ENCODE measurements around the gene TUBGCP2.
"Not testable (repeated sequence)": the region's sequence is repeated elsewhere in the genome, so short reads cannot be mapped to it uniquely, and the experiment has no call there.

Gene TUBGCP2

DNA sequence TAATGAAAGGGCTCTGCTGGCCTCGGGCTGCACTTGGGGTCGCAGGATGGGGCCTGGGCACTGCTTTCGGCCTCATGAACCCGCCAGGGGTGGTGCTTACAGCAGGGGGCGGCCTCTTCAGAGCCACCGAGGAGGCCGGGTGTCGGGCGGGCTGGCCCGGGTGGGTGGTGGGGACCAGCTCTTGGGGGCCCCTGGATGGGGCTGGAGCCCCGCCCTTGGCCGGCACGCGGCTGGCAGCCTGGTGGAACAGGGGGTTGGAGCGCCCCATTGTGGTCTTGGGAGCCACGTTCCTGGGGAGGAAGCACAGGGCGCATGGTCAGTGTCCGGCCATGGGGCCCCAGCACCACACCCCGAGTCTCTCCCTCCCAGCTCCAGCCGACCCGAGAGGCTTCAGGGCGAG lies 40.8 kb downstream of the TUBGCP2 start:
- H3K4me3 ChIP-seq (ENCODE audit: control insufficient read depth, low read depth, low read length), result no peak overlapping the region
- TF ChIP-seq, protein P1, sequence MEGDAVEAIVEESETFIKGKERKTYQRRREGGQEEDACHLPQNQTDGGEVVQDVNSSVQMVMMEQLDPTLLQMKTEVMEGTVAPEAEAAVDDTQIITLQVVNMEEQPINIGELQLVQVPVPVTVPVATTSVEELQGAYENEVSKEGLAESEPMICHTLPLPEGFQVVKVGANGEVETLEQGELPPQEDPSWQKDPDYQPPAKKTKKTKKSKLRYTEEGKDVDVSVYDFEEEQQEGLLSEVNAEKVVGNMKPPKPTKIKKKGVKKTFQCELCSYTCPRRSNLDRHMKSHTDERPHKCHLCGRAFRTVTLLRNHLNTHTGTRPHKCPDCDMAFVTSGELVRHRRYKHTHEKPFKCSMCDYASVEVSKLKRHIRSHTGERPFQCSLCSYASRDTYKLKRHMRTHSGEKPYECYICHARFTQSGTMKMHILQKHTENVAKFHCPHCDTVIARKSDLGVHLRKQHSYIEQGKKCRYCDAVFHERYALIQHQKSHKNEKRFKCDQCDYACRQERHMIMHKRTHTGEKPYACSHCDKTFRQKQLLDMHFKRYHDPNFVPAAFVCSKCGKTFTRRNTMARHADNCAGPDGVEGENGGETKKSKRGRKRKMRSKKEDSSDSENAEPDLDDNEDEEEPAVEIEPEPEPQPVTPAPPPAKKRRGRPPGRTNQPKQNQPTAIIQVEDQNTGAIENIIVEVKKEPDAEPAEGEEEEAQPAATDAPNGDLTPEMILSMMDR (conservative IDR thresholded peaks at IDR 0.05; ENCODE audit: control insufficient read depth, insufficient read depth, low read depth, low read length), result no peak
- no peak for DNase-seq (ENCODE audit: low read depth)

DNA sequence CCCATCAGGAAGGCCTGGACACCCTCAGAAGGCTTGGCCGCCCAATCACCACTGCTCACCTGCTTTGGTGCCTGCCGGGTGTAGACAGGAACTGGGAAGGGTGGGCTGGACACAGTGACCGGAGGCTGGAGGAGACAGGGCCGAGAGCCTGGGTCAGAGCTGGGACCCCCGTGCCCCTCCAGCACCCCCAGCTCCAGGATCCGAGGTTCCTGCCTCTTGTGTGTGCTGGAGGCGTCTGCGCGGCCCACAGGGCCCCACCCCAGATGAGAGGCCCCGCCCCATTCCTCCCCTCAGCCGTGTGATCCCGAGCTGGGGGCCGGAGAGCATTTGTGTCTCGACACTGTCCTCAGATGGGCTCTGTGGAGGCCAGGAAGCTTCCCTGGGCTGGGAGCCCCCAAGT lies 41.4 kb downstream of the TUBGCP2 start:
- H3K4me3 ChIP-seq (ENCODE audit: control insufficient read depth, low read depth, low read length), result no peak overlapping the region
- no peak for DNase-seq (ENCODE audit: low read depth)
- TF ChIP-seq, protein P1 (conservative IDR thresholded peaks at IDR 0.05; ENCODE audit: control insufficient read depth, insufficient read depth, low read depth, low read length), result no peak

DNA sequence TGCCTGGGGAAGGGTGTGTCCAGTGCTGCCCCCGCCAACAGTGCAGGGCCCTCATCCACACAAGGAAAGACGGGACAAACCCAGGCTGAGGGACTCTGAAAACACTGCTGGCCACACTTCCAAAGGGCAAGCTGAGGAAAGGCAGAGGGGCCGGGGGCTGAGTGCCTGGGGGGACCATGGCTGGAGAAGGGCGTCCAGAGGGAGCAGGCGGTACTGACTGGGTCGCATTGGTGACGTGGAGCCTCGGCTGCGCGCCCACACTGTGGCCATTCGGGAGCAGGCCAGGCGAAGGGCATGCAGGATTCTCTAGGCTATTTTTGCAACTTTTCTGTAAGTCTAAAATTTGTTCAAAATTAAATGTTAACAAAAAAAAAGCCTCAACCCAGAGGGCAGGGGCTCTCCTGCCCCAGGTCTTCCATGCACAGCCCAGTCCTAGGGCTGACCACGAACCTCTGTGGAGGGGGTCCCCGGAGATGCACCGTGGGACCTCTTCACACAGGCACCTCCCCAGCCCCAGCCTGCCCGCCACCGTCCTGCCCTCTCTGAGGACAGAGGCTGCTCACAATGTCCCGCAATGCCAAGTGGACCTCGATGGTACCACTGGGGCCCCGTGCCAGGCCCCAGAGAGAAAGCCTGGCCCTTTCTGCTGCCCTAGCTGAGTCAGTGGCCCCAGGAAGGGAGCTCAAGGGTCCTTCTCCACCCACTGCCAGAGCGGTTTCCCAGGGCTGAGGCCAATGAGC lies 42.4 kb downstream of the TUBGCP2 start:
- TF ChIP-seq, protein P1 (conservative IDR thresholded peaks at IDR 0.05; ENCODE audit: control insufficient read depth, insufficient read depth, low read depth, low read length), result no peak
- no peak overlapping the region for H3K4me3 ChIP-seq (ENCODE audit: control insufficient read depth, low read depth, low read length)
- no peak for DNase-seq (ENCODE audit: low read depth)

DNA sequence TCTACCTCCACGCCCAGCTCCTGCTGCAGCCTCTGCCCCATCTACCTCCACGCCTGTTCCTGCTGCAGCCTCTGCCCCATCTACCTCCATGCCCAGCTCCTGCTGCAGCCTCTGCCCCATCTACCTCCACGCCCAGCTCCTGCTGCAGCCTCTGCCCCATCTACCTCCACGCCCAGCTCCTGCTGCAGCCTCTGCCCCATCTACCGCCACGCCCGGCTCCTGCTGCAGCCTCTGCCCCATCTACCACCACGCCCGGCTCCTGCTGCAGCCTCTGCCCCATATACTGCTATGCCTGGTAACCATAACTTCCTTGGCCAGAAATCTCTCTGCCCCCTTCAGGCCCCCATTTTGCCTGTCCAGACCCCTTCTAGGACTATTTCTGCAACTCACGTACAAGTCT lies 43.6 kb downstream of the TUBGCP2 start:
- H3K4me3 ChIP-seq (ENCODE audit: control insufficient read depth, low read depth, low read length); DNase-seq (ENCODE audit: low read depth): not testable (repeated sequence)

DNA sequence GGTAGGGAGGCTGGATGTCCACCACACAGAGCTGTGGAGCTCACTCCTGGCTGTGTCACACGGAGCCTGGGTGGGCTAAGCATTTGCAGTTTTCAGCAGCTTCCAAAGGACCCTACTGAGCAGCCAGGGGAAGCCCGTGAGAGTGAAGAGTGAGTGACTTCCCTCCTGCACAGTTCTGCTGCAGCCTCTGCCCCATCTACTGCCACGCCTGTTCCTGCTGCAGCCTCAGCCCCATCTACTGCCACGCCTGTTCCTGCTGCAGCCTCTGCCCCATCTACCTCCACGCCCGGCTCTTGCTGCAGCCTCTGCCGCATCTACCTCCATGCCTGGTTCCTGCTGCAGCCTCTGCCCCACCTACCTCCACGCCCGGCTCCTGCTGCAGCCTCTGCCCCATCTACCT lies 44.2 kb downstream of the TUBGCP2 start:
- TF ChIP-seq, protein P1 (conservative IDR thresholded peaks at IDR 0.05; ENCODE audit: control insufficient read depth, insufficient read depth, low read depth, low read length), result no peak
- DNase-seq (ENCODE audit: low read depth), result no peak
- no peak overlapping the region for H3K4me3 ChIP-seq (ENCODE audit: control insufficient read depth, low read depth, low read length)

DNA sequence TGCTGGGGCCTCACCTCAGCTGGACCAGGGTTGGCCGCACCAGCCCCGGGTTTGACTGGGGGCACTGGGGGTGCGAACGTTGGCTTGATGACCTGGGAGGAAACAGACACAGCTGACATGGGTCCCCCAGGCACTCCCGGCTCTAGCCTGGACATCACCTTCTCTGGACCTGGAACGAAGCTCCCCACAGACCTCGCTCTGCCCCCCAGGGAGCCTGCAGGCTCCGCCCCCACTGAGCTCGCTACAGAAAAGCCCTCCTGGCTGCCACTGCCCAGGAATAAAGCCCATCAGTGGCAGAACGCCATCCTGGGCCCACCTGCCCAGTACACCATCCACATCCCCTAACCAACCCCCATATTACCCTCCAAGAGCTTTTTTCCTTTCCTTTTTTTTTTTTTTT lies 45.0 kb downstream of the TUBGCP2 start:
- DNase-seq (ENCODE audit: low read depth), result no peak
- TF ChIP-seq, protein P1 (conservative IDR thresholded peaks at IDR 0.05; ENCODE audit: control insufficient read depth, insufficient read depth, low read depth, low read length), result no peak
- no peak overlapping the region for H3K4me3 ChIP-seq (ENCODE audit: control insufficient read depth, low read depth, low read length)

DNA sequence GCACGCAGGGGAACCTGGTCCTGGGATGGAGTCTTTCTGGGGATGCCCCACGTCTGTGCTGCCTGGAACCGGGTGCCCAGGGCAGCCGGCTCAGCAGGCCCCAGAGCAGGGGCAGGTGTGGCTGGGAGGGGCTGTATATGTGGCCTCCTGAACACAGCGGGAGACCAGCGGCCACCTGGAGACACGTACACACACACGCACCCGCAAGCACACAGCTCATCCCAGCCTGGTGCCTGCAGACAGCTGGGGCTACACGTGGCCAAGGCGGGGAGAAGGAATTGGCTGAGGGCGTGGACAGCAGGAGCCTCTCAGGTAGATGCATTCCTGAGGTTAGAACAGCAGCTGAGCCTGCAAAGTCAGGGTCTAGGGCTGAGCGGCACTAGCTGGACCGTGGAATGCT lies 46.0 kb downstream of the TUBGCP2 start:
- H3K4me3 ChIP-seq (ENCODE audit: control insufficient read depth, low read depth, low read length), result no peak overlapping the region
- no peak for DNase-seq (ENCODE audit: low read depth)
- TF ChIP-seq, protein P1 (conservative IDR thresholded peaks at IDR 0.05; ENCODE audit: control insufficient read depth, insufficient read depth, low read depth, low read length), result no peak

Data from fibroblast of mammary gland (primary cell).